Upper lobe of right lung (tissue), 1 donor: ENCODE measurements around the gene ASB3. TPM values are rescaled to one million over a fixed set of nuclear protein-coding genes. Genes with fewer than 3 reads are reported as not detected.

Experiments used
- ATAC-seq: fragments of 200-7000 bp; cut with Tn5 transposase; one replicate; pipeline ENCODE4 v1.9.1; 2020; ENCODE audit warnings: mild to moderate bottlenecking, moderate library complexity
- DNase-seq: peaks from one replicate; pipeline ENCODE4 v3.0.0-alpha.2; 2020
- H3K27ac ChIP-seq: fragments of 200-600 bp; one replicate; pipeline ENCODE4 v1.8.0; 2022
- H3K27me3 ChIP-seq: fragments of 200-600 bp; one replicate; pipeline ENCODE4 v1.8.0; 2022; ENCODE audit warnings: mild to moderate bottlenecking
- H3K36me3 ChIP-seq: fragments of 200-600 bp; one replicate; pipeline ENCODE4 v1.8.0; 2022
- H3K4me1 ChIP-seq: fragments of 200-600 bp; one replicate; pipeline ENCODE4 v1.8.0; 2022
- H3K4me3 ChIP-seq: fragments of 200-600 bp; one replicate; pipeline ENCODE4 v1.8.0; 2022; ENCODE audit warnings: mild to moderate bottlenecking
- H3K9me3 ChIP-seq: fragments of 200-600 bp; one replicate; pipeline ENCODE4 v1.8.0; 2022
- CTCF ChIP-seq: fragments of 200-600 bp; IDR thresholded peaks from one replicate; pipeline ENCODE4 v1.8.0; 2022; ENCODE audit warnings: antibody characterized with exemption
- intact Hi-C: fragments of 100-400 bp; cut with DNase I; formaldehyde crosslinking; loops from one replicate; pipeline ENCODE4 v1.11.0; 2022
- total RNA-seq: library from RNA; stranded (reverse); fragmentation: NEBNext Ultra II Directional; extraction: Animal tissue kit (Norgen Biotek cat#: 25700); gene quantifications from one replicate; pipeline ENCODE4 v1.2.1, GENCODE V29; 2021
- donor health status: DM: no; HTN: yes; CAD: no; lungs with severe emphysema.

The ASB3 gene
- total RNA-seq, 1 donor from 2014 or later = 29.0 TPM

- no peak for TF ChIP-seq CTCF
- H3K36me3 ChIP-seq = peaks cover 50% of the 10 kb centered on the region
- H3K4me1 ChIP-seq = no peaks in the 10 kb centered on the region
- no peaks in the 10 kb centered on the region for H3K27me3 ChIP-seq
- no peak overlapping the region for H3K27ac ChIP-seq
- intact Hi-C loops = no loop called here
- no peak overlapping the region for H3K4me3 ChIP-seq
- ATAC-seq (no peak), DNase-seq (no peak)
- H3K9me3 ChIP-seq = no peaks in the 10 kb centered on the region
Observed at GRCh38 chr2:53820048-53820447, 33.3 kb upstream of the ASB3 start.

GRCh38 chr2:53819634-53820033 is 32.9 kb upstream of the ASB3 start:
- TF ChIP-seq CTCF = no peak
- Histone ChIP-seq H3K4me3 (no peak overlapping the region), H3K4me1 (no peaks in the 10 kb centered on the region), H3K27ac (no peak overlapping the region), H3K27me3 (no peaks in the 10 kb centered on the region), H3K36me3 (peaks cover 54% of the 10 kb centered on the region), H3K9me3 (no peaks in the 10 kb centered on the region)
- ATAC-seq (no peak), DNase-seq (no peak)
- intact Hi-C loops = no loop called here

GRCh38 chr2:53818854-53819435 is 32.2 kb upstream of the ASB3 start:
- no peak for TF ChIP-seq CTCF
- Histone ChIP-seq H3K27me3 (no peaks in the 10 kb centered on the region), H3K9me3 (no peaks in the 10 kb centered on the region), H3K27ac (no peak overlapping the region), H3K4me1 (no peaks in the 10 kb centered on the region), H3K36me3 (peaks cover 61% of the 10 kb centered on the region), H3K4me3 (no peak overlapping the region)
- no peak for DNase-seq
- ATAC-seq = no peak
- intact Hi-C loops = no loop called here

- no peaks in the 10 kb centered on the region for H3K4me1 ChIP-seq
- intact Hi-C loops = no loop called here
- ATAC-seq (no peak), DNase-seq (no peak)
- H3K9me3 ChIP-seq = no peaks in the 10 kb centered on the region
- H3K36me3 ChIP-seq = peaks cover 100% of the 10 kb centered on the region
- H3K4me3 ChIP-seq = no peak overlapping the region
- H3K27ac ChIP-seq = no peak overlapping the region
- no peak for TF ChIP-seq CTCF
- no peaks in the 10 kb centered on the region for H3K27me3 ChIP-seq
Observed at GRCh38 chr2:53813151-53813550, 26.4 kb upstream of the ASB3 start.

GRCh38 chr2:53811601-53812000 is 24.8 kb upstream of the ASB3 start:
- TF ChIP-seq CTCF = no peak
- ATAC-seq (no peak), DNase-seq (no peak)
- Histone ChIP-seq H3K9me3 (no peaks in the 10 kb centered on the region), H3K4me3 (no peak overlapping the region), H3K36me3 (peaks cover 100% of the 10 kb centered on the region), H3K4me1 (no peaks in the 10 kb centered on the region), H3K27me3 (no peaks in the 10 kb centered on the region), H3K27ac (no peak overlapping the region)
- intact Hi-C loops = no loop called here

- intact Hi-C loops = no loop called here
Observed at GRCh38 chr2:53802617-53803151, 15.9 kb upstream of the ASB3 start.

More at GRCh38 chr2:53802617-53803151, 15.9 kb upstream of the ASB3 start:
- H3K27me3 ChIP-seq = no peaks in the 10 kb centered on the region
- no peak for ATAC-seq
- no peak for TF ChIP-seq CTCF
- H3K9me3 ChIP-seq = no peaks in the 10 kb centered on the region
- no peak overlapping the region for H3K4me3 ChIP-seq
- no peak overlapping the region for H3K27ac ChIP-seq
- peaks cover 91% of the 10 kb centered on the region for H3K36me3 ChIP-seq
- no peak for DNase-seq
- no peaks in the 10 kb centered on the region for H3K4me1 ChIP-seq
